NCI-H187 treated with DMSO at 0.1 percent for 48 hours (cell line): ENCODE measurements around the gene TMEM213.
"Not testable (repeated sequence)": the region's sequence is repeated elsewhere in the genome, so short reads cannot be mapped to it uniquely, and the experiment has no call there.

ENCODE experiments used
- DNase-seq: peaks from one replicate; lab custom pipeline; 2025; lab: John Stamatoyannopoulos, UW

The TMEM213 gene

GRCh38 chr7:138797046-138797445, 748 bp upstream of the TMEM213 start:
- DNase-seq: not testable (repeated sequence)

GRCh38 chr7:138798836-138799235, 1.0 kb downstream of the TMEM213 start:
- no peak for DNase-seq

GRCh38 chr7:138799336-138800000, 1.7 kb downstream of the TMEM213 start:
- no peak for DNase-seq

DNA sequence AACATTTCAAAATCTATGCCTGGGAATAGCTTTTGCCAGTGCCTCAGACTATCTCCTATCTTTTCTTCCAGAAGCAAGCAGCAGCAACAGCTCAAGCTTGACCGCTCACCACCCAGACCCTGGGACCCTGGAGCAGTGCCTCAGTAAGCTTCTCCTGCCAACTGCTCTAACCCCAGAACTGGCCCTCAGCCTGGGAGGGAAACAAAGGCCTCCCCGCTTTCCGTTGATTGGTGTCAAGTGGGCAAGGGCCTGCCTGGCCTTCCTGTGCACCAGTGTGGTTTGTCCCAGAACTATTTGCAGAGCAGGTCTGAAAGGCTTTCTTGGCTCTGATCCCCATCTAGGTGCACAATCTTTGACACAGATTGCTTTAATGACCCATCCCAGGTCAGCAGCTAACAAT, 3.5 kb downstream of the TMEM213 start:
- DNase-seq: no peak

DNA sequence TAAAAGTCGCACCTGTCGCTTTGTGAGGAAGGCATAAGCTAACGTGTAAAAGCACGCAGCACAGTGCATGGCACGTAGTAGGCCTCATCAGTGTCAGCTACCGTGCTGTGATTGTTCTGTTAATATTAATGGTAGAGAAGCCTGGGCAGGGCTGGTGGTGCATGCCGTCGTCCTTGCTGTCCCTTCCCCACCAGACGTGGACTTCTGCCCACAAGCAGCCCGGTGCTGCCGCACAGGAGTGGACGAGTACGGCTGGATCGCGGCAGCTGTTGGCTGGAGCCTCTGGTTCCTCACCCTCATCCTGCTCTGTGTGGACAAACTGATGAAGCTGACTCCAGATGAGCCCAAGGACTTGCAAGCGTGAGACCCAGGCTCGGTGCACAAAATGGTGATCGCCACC, 4.9 kb downstream of the TMEM213 start:
- DNase-seq: no peak

- DNase-seq: no peak
Observed at GRCh38 chr7:138804618-138805017, 6.8 kb downstream of the TMEM213 start.

DNA sequence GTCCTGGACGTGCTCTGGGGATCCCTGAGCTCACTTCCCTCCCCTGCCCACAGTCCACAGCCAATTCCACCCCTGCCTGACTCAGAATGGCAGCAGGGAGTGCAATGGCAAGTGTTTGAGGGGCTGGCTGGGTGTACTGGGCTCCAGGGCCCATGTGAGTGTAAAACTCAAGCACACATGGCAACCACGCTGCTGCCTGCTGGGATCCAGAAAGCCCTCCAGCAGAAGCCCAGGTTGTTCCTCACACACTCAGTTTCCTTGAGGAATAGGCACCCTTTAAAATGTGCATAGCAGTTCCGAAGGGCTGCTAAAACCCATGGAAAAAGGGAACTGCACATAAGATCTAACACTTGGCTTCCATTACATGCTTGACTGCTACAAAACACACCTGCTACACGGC, 11.6 kb downstream of the TMEM213 start:
- DNase-seq: no peak

GRCh38 chr7:138811327-138811726, 13.5 kb downstream of the TMEM213 start:
- not testable (repeated sequence) for DNase-seq

- DNase-seq: no peak
Observed at GRCh38 chr7:138813945-138814344, 16.2 kb downstream of the TMEM213 start.

GRCh38 chr7:138814816-138815332, 17.1 kb downstream of the TMEM213 start:
- no peak for DNase-seq

DNA sequence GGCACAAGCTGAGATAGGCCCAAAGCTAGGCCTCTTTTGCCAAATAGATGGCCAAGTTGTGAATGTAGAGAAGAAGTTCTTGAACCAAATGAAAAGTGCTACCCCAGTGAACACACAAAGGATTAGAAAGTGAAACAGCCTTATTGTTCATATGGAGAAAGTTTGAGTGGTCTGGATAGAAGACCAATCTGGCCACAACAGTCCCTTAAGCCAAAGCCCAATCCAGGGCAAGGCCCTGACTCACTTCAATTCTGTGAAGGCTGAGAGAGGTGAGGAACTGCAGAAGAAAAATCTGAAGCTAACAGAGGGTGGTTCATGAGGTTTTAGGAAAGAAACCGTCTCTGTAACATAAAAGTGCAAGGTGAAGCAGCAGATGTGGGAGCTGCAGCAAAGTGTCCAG, 18.9 kb downstream of the TMEM213 start:
- no peak for DNase-seq

DNA sequence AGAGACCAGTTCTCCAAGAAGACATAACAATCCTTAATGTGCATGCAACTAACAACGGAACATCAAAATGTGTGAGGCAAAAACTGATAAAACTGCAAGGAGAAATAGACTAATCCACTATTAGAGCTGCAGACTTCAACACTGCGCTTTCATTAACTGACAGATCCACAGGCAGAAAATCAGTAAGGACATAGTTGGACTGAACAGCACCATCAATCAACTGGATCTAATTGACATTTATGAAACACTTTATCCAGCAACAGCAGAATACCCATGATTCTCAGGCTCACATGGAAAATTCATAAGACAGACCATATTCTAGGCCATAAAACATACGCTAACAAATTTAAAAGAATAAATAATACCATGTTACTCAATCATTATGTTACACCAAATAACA, 21.8 kb downstream of the TMEM213 start:
- no peak for DNase-seq

- no peak for DNase-seq
Observed at GRCh38 chr7:138821912-138822311, 24.1 kb downstream of the TMEM213 start.

GRCh38 chr7:138822867-138823535, 25.2 kb downstream of the TMEM213 start:
- DNase-seq: no peak

- no peak for DNase-seq
Observed at GRCh38 chr7:138825049-138825721, 27.4 kb downstream of the TMEM213 start.

DNA sequence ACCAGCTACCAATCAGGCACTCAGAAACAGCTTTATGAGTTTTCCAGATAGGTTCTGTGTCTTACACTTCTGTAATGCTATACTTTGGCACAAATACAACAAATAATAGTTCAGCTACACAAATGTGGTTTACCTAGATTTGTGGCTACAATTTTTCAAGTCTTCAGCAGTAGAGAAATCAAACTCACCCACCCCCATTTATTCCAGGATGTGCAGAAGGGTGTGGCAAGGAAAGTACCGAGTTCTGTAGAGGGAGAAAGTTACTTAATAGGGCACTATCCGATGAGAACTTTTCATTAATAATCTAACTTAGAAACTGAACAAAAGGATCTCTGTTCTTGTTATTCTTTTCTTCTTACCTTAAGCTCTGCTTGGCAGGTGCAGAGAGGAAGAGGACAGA, 30.5 kb downstream of the TMEM213 start:
- no peak for DNase-seq

GRCh38 chr7:138829335-138829734, 31.5 kb downstream of the TMEM213 start:
- no peak for DNase-seq

- no peak for DNase-seq
Observed at GRCh38 chr7:138832966-138833365, 35.2 kb downstream of the TMEM213 start.

GRCh38 chr7:138833596-138833995, 35.8 kb downstream of the TMEM213 start:
- DNase-seq: no peak

GRCh38 chr7:138834583-138834982, 36.8 kb downstream of the TMEM213 start:
- DNase-seq: no peak

DNA sequence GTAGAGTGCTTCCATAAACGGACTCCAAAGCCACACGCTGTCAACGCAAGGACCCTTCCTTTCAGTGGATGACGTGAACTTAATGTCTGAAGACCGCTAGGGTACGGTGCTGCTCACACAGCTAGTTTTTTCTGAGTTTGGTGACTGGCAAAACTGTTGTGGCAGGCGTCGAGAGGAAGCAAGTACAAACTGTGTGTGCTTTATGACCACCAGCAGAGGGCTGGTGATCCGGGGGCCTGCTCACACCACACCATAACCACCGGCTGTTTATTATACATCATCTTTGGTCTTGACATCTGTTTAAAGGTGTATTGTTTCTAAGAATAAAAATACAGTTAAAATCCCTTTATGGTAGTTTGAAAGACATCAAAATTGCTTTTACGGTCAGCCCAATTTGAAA, 37.3 kb downstream of the TMEM213 start:
- no peak for DNase-seq

- no peak for DNase-seq
Observed at GRCh38 chr7:138837627-138838026, 39.8 kb downstream of the TMEM213 start.

GRCh38 chr7:138838166-138838565, 40.4 kb downstream of the TMEM213 start:
- DNase-seq: no peak
